Cardiac muscle cell (in vitro differentiated cells and primary cell): ENCODE results near the gene GRIA4. TPM values are rescaled to one million over a fixed set of nuclear protein-coding genes. Genes with fewer than 3 reads are reported as not detected.

Experiments
- DNase-seq, 2 donors: peaks; one replicate each; pipeline versions ENCODE4 v3.0.0 to v3.0.0-alpha.2; 2010 to 2017; ENCODE audit warnings: low read depth in 1 of 2, low spot score in 1 of 2
- H3K27ac ChIP-seq: fragments of 200-600 bp; sonication (generic); 2 replicates; pipeline ENCODE4 v1.5.1; 2016
- H3K27me3 ChIP-seq: fragments of 200-600 bp; sonication (generic); 2 replicates; pipeline ENCODE4 v1.6.0; 2016; ENCODE audit warnings: control low read depth
- H3K36me3 ChIP-seq: fragments of 200-600 bp; sonication (generic); 2 replicates; pipeline ENCODE4 v1.5.1; 2016; ENCODE audit warnings: control low read depth
- H3K4me1 ChIP-seq: fragments of 200-600 bp; sonication (generic); 2 replicates; pipeline ENCODE4 v1.8.1; 2017; ENCODE audit warnings: low read depth, mild to moderate bottlenecking, mixed run types
- H3K4me3 ChIP-seq: fragments of 200-600 bp; sonication (generic); 2 replicates; pipeline ENCODE4 v1.5.1; 2016; ENCODE audit warnings: mild to moderate bottlenecking
- H3K9me3 ChIP-seq: fragments of 200-600 bp; sonication (generic); 2 replicates; pipeline ENCODE4 v1.5.1; 2017; ENCODE audit warnings: low read depth, mild to moderate bottlenecking, control low read depth
- polyA plus RNA-seq: library from polyadenylated mRNA; unstranded; fragments of >200 nt; fragmentation: Nextera tagmentation; extraction: Ambion mirVana; gene quantifications from 2 replicates; pipeline ENCODE4 v1.2.1, GENCODE V29; 2016
- total RNA-seq: library from RNA; depleted of rRNA; stranded (reverse); fragments of >200 nt; gene quantifications from 2 replicates; pipeline ENCODE4 v1.2.3, GENCODE V29; 2016
- TF ChIP-seq, protein P1 (sequence below): IDR thresholded peaks from 2 replicates; pipeline ENCODE4 v1.5.1; 2012; ENCODE audit warnings: low read depth, mild to moderate bottlenecking, low read length

Gene GRIA4
- total and polyA plus RNA-seq, 2 experiments from 2014 or later = 20.8 to 36.6 TPM

DNA sequence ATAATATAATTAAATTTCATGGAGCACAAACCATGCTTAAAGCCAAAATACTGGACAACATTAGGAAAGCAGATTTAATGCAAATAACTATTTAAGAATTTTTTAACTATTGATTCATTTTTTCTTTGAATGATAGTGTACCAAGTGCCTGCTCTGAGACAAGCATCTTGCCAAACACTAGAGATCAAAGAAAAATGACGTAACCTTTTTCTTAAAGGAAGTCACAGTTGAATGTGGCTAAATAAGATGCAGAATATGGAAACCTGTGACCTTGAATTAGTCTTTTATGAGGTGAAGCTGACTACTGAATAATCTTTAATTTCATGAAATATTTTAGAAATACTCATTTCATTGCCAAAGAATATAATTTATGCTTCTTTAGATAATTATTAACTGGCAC, 308.2 kb downstream of the GRIA4 start:
- Histone ChIP-seq H3K27me3 (no peaks in the 10 kb centered on the region), H3K27ac (no peak overlapping the region), H3K36me3 (no peaks in the 10 kb centered on the region), H3K4me1 (no peaks in the 10 kb centered on the region), H3K9me3 (no peaks in the 10 kb centered on the region), H3K4me3 (no peak overlapping the region)
- TF ChIP-seq, protein P1, sequence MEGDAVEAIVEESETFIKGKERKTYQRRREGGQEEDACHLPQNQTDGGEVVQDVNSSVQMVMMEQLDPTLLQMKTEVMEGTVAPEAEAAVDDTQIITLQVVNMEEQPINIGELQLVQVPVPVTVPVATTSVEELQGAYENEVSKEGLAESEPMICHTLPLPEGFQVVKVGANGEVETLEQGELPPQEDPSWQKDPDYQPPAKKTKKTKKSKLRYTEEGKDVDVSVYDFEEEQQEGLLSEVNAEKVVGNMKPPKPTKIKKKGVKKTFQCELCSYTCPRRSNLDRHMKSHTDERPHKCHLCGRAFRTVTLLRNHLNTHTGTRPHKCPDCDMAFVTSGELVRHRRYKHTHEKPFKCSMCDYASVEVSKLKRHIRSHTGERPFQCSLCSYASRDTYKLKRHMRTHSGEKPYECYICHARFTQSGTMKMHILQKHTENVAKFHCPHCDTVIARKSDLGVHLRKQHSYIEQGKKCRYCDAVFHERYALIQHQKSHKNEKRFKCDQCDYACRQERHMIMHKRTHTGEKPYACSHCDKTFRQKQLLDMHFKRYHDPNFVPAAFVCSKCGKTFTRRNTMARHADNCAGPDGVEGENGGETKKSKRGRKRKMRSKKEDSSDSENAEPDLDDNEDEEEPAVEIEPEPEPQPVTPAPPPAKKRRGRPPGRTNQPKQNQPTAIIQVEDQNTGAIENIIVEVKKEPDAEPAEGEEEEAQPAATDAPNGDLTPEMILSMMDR = no peak
- no peak for DNase-seq

DNA sequence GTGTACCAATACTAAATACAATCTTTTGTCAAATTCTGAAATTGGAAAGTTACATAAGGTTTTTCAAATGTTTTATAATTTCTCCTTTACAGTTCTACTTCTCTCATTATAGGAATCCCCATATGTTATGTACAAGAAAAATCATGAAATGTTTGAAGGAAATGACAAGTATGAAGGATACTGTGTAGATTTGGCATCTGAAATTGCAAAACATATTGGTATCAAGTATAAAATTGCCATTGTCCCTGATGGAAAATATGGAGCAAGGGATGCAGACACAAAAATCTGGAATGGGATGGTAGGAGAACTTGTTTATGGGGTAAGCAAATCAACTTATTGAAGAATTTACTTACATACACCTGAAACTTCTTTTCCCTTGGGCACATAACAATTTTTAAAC, 308.7 kb downstream of the GRIA4 start:
- DNase-seq = no peak
- H3K36me3 ChIP-seq = no peaks in the 10 kb centered on the region
- TF ChIP-seq, protein P1 = no peak
- H3K9me3 ChIP-seq = no peaks in the 10 kb centered on the region
- H3K27me3 ChIP-seq = no peaks in the 10 kb centered on the region
- no peak overlapping the region for H3K4me3 ChIP-seq
- no peak overlapping the region for H3K27ac ChIP-seq
- H3K4me1 ChIP-seq = no peaks in the 10 kb centered on the region

DNA sequence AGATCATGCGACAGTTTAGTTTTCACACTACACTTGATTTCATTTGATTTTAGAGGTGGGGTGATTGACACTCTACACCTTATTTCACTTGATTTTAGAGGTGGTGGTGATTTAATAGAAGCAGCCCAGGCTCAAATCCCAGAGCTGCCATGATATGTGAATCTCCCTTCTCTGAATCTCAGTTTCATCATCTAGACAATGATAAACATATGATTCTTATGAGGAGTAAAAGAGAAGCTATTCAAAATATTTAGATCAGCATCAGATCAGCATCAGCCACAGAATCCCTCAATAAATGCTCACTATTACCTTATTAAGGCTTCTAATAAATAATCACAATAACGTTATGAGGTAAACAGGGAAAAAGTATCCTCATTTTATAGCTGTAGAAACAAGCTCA, 313.4 kb downstream of the GRIA4 start:
- no peak overlapping the region for H3K27ac ChIP-seq
- H3K4me3 ChIP-seq = no peak overlapping the region
- H3K4me1 ChIP-seq = no peaks in the 10 kb centered on the region
- no peaks in the 10 kb centered on the region for H3K9me3 ChIP-seq
- no peaks in the 10 kb centered on the region for H3K27me3 ChIP-seq
- TF ChIP-seq, protein P1 = no peak
- no peaks in the 10 kb centered on the region for H3K36me3 ChIP-seq
- DNase-seq = no peak

DNA sequence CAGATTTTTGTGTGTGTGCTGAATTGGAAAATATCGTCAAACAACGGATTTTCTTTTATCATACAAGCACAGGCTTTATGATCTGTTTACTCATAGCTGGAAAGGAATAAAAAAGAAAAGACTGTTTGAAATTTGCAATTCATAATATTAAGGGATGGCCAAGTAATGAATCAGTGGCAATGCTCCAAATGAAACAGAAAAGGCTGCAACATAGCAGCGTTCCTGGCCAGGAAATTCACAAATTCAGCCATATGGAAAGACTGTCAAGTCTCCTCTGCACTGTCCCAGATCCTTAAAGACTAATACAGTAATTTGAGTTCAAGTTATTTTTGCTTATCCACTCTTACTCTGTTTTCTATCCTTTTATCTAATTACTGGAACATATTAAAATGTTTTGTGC, 313.9 kb downstream of the GRIA4 start:
- no peaks in the 10 kb centered on the region for H3K36me3 ChIP-seq
- no peak overlapping the region for H3K27ac ChIP-seq
- TF ChIP-seq, protein P1 = no peak
- no peaks in the 10 kb centered on the region for H3K4me1 ChIP-seq
- no peak overlapping the region for H3K4me3 ChIP-seq
- H3K27me3 ChIP-seq = no peaks in the 10 kb centered on the region
- peak in 1 of 2 donors; percentile 41 for DNase-seq
- H3K9me3 ChIP-seq = no peaks in the 10 kb centered on the region

DNA sequence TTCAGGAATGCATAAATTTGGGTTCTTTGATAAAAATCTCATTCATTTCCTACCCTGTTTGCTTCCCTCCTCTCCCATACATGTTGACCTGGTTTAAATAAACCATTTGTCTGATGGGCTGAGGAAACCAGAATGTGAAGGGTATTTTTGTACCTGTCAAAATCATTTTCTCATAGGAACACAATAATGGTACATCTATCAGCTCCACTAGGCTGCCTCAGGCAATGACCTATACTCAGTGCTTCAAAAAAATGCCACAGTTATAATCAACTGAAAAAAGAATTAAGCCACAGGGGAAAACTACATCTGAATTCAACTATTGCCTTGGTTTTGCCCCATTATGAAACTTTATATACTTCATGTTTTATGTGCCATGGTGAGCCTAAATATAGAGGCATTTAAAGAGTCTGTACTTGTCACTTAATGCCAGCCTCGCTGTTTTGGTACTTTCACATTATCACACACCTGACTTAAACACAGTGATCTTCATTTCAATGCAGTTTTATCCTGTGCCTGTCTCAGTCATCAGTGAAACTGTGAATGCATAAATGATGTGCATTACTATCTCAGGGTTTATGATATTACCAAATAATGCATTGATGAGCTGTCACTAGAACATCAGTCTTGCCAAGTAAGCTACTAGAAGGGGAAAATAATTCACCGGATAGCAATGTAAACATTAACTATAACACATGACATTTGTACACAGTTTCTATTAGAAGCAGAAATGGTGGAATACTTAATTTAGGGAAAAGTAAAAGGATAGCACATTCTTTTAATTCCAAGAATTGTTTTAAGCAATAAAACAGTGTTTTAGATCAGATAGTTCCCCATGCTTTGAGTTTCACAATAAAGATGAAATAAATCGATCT, 319.4 kb downstream of the GRIA4 start:
- Histone ChIP-seq H3K27me3 (no peaks in the 10 kb centered on the region), H3K36me3 (no peaks in the 10 kb centered on the region), H3K9me3 (no peaks in the 10 kb centered on the region), H3K4me3 (no peak overlapping the region), H3K4me1 (no peaks in the 10 kb centered on the region), H3K27ac (no peak overlapping the region)
- DNase-seq = no peak
- TF ChIP-seq, protein P1 = no peak
